ENCODE data around the gene SNX33.
"Not testable (repeated sequence)": the region's sequence is repeated elsewhere in the genome, so short reads cannot be mapped to it uniquely, and the experiment has no call there.

GRCh38 chr15:75697974-75698747 lies 50.4 kb downstream of the SNX33 start:
- not testable (repeated sequence) for TF ChIP-seq CTCF (CRISPR knock-in tag; IDR thresholded peaks at IDR 0.05); ZBED4 (CRISPR knock-in tag; IDR thresholded peaks at IDR 0.05; ENCODE audit: borderline replicate concordance); RFX5 (IDR thresholded peaks at IDR 0.05; ENCODE audit: low read depth, low read length); BHLHE40 (IDR thresholded peaks at IDR 0.05; ENCODE audit: low read length); CREBL2 (CRISPR knock-in tag; IDR thresholded peaks at IDR 0.05; ENCODE audit: borderline replicate concordance); HMGXB4 (CRISPR knock-in tag; IDR thresholded peaks at IDR 0.05; ENCODE audit: borderline replicate concordance in 1 of 2, low read depth in 1 of 2); HDAC6 (IDR thresholded peaks at IDR 0.05; ENCODE audit: low read depth, low read length); NCOR1 (IDR thresholded peaks at IDR 0.05; ENCODE audit: borderline replicate concordance, low read length); NFIC (IDR thresholded peaks at IDR 0.05; ENCODE audit: low read length); GMEB1 (CRISPR knock-in tag; IDR thresholded peaks at IDR 0.05; ENCODE audit: borderline replicate concordance)
